ENCODE measurements around the gene BCL11A. TPM values are rescaled to one million over a fixed set of nuclear protein-coding genes. Genes with fewer than 3 reads are reported as not detected.

The BCL11A gene
- total and polyA plus RNA-seq, 2 experiments from 2014 or later = 57.5 to 77.6 TPM

DNA sequence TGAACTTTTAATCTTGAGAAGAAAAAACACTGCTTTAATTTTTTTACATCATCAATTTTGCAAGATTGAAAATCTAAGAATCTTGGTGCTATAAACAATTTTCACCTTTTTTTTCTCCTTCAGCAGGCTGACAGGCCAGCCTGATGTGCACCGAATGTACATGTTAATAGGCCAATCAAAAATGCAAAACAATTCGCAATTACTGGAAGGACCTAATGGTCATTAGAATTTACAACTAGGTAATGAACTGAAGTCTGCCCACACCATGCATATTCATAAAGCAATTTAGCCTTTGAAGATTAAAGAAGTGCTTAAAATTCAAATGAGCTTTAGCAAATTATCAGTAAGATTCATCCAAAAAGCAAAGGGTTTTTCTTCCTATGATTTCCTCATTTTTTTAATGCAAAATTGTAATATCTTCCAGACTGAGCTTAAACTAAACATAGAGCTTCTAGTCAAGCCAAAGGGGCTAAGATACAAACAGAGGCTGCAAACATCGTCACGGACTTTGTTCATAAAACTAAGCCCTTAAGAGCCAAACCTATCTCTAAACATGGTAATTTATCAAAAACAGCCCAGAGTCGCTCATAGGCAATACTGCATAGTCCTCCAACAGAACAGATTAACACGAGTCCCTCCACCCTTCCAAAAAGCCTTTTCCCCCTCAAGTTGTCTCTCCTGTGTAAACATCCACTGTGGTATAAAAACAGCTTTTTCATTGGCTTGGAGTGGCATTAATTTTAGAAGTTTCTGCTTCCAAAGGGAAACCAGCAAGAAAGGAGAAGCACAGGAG is 18.4 kb downstream of the BCL11A start:
- no peak overlapping the region for H3K27ac Mint-ChIP-seq
- H3K4me3 Mint-ChIP-seq = peak overlapping the region; percentile 24; the same call in 1 of the 3 replicates
- H3K4me1 ChIP-seq (ENCODE audit: insufficient read depth) = peaks cover 97% of the 10 kb centered on the region

More for the DNA sequence above, 18.4 kb downstream of the BCL11A start:
- Histone ChIP-seq H3F3A (replicated peaks; ENCODE audit: low read depth) (no peaks in the 10 kb centered on the region; the same call in 1 of the 2 replicates), H3K27me3 (ENCODE audit: insufficient read depth) (no peaks in the 10 kb centered on the region), H3K4me3 (no peak overlapping the region; the same call in 1 of the 2 replicates), H3K36me3 (ENCODE audit: insufficient read depth) (no peaks in the 10 kb centered on the region), H3K9me2 (ENCODE audit: insufficient read depth) (no peaks in the 10 kb centered on the region), H3K79me2 (replicated peaks; ENCODE audit: insufficient read depth) (peaks cover 100% of the 10 kb centered on the region), H3K27ac (ENCODE audit: low read depth) (peak overlapping the region; percentile 56; the same call in 1 of the 2 replicates), H2AFZ (no peak overlapping the region), H3K4me2 (peak overlapping the region; percentile 44), H4K20me1 (replicated peaks; ENCODE audit: insufficient read depth) (peaks cover 48% of the 10 kb centered on the region; the same call in 1 of the 2 replicates)
- no peak for ATAC-seq
- Mint-ChIP-seq H3K36me3 (ENCODE audit: low read depth) (peaks cover 5% of the 10 kb centered on the region; the same call in 2 of the 3 replicates), H3K27me3 (ENCODE audit: insufficient read depth, low read depth, poor library complexity) (peaks cover 5% of the 10 kb centered on the region), H3K4me1 (peaks cover 92% of the 10 kb centered on the region), H3K9me3 (no peaks in the 10 kb centered on the region)
- DNase-seq (ENCODE audit: low spot score) = no peak
- TF ChIP-seq CREB1 (CRISPR knock-in tag; IDR thresholded peaks at IDR 0.05; ENCODE audit: low read depth) (no peak), NANOG (IDR thresholded peaks at IDR 0.05; ENCODE audit: borderline replicate concordance) (no peak), EZH2phosphoT487 (IDR thresholded peaks at IDR 0.05; ENCODE audit: unreplicated experiment) (no peak), ZNF114 (CRISPR knock-in tag; IDR thresholded peaks at IDR 0.05) (no peak), POLR2AphosphoS5 (IDR thresholded peaks at IDR 0.05; ENCODE audit: low read depth) (no peak), JUNB (IDR thresholded peaks at IDR 0.05; ENCODE audit: unreplicated experiment) (no peak), EZH2 (IDR thresholded peaks at IDR 0.05; ENCODE audit: low read depth, unreplicated experiment) (no peak), STAT1 (IDR thresholded peaks at IDR 0.05; ENCODE audit: unreplicated experiment) (no peak), ZNF331 (CRISPR knock-in tag; IDR thresholded peaks at IDR 0.05; ENCODE audit: low read depth) (no peak)
- TF ChIP-seq, protein P1, sequence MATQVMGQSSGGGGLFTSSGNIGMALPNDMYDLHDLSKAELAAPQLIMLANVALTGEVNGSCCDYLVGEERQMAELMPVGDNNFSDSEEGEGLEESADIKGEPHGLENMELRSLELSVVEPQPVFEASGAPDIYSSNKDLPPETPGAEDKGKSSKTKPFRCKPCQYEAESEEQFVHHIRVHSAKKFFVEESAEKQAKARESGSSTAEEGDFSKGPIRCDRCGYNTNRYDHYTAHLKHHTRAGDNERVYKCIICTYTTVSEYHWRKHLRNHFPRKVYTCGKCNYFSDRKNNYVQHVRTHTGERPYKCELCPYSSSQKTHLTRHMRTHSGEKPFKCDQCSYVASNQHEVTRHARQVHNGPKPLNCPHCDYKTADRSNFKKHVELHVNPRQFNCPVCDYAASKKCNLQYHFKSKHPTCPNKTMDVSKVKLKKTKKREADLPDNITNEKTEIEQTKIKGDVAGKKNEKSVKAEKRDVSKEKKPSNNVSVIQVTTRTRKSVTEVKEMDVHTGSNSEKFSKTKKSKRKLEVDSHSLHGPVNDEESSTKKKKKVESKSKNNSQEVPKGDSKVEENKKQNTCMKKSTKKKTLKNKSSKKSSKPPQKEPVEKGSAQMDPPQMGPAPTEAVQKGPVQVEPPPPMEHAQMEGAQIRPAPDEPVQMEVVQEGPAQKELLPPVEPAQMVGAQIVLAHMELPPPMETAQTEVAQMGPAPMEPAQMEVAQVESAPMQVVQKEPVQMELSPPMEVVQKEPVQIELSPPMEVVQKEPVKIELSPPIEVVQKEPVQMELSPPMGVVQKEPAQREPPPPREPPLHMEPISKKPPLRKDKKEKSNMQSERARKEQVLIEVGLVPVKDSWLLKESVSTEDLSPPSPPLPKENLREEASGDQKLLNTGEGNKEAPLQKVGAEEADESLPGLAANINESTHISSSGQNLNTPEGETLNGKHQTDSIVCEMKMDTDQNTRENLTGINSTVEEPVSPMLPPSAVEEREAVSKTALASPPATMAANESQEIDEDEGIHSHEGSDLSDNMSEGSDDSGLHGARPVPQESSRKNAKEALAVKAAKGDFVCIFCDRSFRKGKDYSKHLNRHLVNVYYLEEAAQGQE (IDR thresholded peaks at IDR 0.05; ENCODE audit: unreplicated experiment) = no peak
- TF ChIP-seq, protein P2, sequence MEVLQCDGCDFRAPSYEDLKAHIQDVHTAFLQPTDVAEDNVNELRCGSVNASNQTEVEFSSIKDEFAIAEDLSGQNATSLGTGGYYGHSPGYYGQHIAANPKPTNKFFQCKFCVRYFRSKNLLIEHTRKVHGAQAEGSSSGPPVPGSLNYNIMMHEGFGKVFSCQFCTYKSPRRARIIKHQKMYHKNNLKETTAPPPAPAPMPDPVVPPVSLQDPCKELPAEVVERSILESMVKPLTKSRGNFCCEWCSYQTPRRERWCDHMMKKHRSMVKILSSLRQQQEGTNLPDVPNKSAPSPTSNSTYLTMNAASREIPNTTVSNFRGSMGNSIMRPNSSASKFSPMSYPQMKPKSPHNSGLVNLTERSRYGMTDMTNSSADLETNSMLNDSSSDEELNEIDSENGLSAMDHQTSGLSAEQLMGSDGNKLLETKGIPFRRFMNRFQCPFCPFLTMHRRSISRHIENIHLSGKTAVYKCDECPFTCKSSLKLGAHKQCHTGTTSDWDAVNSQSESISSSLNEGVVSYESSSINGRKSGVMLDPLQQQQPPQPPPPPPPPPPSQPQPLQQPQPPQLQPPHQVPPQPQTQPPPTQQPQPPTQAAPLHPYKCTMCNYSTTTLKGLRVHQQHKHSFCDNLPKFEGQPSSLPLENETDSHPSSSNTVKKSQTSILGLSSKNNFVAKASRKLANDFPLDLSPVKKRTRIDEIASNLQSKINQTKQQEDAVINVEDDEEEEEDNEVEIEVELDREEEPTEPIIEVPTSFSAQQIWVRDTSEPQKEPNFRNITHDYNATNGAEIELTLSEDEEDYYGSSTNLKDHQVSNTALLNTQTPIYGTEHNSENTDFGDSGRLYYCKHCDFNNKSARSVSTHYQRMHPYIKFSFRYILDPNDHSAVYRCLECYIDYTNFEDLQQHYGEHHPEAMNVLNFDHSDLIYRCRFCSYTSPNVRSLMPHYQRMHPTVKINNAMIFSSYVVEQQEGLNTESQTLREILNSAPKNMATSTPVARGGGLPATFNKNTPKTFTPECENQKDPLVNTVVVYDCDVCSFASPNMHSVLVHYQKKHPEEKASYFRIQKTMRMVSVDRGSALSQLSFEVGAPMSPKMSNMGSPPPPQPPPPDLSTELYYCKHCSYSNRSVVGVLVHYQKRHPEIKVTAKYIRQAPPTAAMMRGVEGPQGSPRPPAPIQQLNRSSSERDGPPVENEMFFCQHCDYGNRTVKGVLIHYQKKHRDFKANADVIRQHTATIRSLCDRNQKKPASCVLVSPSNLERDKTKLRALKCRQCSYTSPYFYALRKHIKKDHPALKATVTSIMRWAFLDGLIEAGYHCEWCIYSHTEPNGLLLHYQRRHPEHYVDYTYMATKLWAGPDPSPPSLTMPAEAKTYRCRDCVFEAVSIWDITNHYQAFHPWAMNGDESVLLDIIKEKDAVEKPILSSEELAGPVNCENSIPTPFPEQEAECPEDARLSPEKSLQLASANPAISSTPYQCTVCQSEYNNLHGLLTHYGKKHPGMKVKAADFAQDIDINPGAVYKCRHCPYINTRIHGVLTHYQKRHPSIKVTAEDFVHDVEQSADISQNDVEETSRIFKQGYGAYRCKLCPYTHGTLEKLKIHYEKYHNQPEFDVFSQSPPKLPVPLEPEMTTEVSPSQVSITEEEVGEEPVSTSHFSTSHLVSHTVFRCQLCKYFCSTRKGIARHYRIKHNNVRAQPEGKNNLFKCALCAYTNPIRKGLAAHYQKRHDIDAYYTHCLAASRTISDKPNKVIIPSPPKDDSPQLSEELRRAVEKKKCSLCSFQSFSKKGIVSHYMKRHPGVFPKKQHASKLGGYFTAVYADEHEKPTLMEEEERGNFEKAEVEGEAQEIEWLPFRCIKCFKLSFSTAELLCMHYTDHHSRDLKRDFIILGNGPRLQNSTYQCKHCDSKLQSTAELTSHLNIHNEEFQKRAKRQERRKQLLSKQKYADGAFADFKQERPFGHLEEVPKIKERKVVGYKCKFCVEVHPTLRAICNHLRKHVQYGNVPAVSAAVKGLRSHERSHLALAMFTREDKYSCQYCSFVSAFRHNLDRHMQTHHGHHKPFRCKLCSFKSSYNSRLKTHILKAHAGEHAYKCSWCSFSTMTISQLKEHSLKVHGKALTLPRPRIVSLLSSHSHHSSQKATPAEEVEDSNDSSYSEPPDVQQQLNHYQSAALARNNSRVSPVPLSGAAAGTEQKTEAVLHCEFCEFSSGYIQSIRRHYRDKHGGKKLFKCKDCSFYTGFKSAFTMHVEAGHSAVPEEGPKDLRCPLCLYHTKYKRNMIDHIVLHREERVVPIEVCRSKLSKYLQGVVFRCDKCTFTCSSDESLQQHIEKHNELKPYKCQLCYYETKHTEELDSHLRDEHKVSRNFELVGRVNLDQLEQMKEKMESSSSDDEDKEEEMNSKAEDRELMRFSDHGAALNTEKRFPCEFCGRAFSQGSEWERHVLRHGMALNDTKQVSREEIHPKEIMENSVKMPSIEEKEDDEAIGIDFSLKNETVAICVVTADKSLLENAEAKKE (CRISPR knock-in tag; IDR thresholded peaks at IDR 0.05) = no peak
- TF ChIP-seq, protein P3, sequence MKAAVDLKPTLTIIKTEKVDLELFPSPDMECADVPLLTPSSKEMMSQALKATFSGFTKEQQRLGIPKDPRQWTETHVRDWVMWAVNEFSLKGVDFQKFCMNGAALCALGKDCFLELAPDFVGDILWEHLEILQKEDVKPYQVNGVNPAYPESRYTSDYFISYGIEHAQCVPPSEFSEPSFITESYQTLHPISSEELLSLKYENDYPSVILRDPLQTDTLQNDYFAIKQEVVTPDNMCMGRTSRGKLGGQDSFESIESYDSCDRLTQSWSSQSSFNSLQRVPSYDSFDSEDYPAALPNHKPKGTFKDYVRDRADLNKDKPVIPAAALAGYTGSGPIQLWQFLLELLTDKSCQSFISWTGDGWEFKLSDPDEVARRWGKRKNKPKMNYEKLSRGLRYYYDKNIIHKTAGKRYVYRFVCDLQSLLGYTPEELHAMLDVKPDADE (IDR thresholded peaks at IDR 0.05) = no peak
- TF ChIP-seq, protein P4, sequence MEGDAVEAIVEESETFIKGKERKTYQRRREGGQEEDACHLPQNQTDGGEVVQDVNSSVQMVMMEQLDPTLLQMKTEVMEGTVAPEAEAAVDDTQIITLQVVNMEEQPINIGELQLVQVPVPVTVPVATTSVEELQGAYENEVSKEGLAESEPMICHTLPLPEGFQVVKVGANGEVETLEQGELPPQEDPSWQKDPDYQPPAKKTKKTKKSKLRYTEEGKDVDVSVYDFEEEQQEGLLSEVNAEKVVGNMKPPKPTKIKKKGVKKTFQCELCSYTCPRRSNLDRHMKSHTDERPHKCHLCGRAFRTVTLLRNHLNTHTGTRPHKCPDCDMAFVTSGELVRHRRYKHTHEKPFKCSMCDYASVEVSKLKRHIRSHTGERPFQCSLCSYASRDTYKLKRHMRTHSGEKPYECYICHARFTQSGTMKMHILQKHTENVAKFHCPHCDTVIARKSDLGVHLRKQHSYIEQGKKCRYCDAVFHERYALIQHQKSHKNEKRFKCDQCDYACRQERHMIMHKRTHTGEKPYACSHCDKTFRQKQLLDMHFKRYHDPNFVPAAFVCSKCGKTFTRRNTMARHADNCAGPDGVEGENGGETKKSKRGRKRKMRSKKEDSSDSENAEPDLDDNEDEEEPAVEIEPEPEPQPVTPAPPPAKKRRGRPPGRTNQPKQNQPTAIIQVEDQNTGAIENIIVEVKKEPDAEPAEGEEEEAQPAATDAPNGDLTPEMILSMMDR (conservative IDR thresholded peaks at IDR 0.05; ENCODE audit: low read depth in 2 of 2) = no peak

Measured in GM23338 (cell line).